ENCODE measurements around the gene ZNF280A.
"Not testable (repeated sequence)": the region's sequence is repeated elsewhere in the genome, so short reads cannot be mapped to it uniquely, and the experiment has no call there.

The ZNF280A gene

DNA sequence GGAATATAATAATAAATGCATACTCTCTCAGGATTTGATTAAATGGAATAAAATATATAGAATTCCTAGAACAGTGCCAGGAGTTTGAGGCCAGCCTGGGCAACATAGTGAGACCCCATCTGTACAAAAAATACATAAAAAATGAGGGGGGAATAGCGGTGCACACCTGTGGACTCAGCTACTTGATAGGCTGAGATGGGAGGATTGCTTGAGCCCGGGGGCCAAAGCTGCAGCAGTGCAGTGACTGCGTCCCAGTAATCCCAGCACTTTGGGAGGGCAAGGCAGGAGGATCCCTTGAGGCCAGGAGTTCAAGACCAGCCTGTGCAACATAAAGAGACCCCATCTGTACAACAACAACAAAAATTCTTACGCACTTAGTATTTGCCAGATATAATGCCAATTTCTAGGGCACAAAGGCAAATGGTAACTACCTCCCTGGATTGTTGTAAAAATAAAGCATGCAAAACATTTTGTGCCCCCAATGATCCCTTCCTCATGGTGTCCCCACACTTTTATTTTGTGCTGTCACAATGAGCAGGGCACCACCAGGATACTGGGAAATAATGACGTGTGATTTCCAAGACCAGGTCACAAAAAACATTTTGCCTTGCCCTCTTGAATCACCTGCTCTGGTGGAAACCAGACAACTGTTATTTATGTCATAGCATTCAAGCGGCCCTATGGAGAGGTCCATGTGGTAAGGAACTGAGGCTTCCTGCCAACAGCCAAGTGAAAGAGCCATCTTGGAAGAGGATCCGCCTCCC lies 18.3 kb upstream of the ZNF280A start:
- DNase-seq: no peak

DNA sequence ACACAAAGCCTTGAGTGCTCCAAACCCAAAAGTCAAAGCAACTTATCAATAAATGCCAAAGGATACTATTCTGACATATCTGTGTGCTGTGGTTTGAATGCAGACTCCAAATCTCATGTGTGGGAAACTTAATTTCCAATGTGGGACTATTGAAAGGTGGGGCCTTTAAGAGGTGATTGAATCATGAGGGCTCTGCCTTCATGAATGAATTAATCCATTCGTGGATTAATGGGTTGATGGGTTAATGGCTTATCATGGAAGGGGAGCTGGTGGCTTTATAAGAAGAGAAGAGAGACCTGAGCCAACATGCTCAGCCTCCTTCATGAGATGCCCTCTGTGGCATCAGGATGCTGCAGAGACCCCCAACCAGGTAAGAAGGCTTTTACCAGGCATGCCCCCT lies 16.8 kb upstream of the ZNF280A start:
- DNase-seq: no peak

DNA sequence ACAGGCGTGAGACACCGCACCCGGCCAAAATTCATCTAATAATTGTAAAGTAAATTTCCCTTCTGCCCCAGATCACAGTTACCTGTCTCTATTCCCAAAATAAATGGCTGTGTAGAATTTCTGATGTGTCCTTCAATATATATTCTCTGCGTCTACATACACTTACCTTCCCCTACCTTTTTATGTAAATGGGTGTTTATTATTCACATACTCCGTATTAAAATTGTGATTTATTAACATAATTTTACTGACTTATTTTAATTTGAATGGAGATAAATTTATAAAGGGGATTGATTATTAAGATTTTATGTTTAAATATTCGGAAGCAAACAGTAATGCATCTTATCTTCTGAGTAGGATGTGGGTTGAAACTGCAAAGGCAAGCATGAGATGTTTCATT lies 16.4 kb upstream of the ZNF280A start:
- no peak for DNase-seq

DNA sequence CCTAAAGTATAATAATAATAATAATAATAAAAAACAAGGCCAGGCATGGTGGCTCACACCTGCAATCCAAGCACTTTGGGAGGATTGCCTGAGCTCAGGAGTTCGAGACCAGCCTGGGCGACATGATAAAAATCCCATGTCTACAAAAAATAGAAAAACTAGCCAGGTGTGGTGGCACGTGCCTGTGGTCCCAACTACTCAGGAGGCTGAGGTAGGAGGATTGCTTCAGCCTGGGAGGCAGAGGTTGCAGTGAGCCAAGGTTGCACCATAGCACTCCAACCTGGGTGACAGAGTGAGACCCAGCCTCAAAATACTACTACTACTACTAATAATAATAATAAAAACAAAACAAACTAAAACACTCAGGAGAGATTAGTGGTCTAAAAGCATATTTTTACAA lies 15.6 kb upstream of the ZNF280A start:
- no peak for DNase-seq

DNA sequence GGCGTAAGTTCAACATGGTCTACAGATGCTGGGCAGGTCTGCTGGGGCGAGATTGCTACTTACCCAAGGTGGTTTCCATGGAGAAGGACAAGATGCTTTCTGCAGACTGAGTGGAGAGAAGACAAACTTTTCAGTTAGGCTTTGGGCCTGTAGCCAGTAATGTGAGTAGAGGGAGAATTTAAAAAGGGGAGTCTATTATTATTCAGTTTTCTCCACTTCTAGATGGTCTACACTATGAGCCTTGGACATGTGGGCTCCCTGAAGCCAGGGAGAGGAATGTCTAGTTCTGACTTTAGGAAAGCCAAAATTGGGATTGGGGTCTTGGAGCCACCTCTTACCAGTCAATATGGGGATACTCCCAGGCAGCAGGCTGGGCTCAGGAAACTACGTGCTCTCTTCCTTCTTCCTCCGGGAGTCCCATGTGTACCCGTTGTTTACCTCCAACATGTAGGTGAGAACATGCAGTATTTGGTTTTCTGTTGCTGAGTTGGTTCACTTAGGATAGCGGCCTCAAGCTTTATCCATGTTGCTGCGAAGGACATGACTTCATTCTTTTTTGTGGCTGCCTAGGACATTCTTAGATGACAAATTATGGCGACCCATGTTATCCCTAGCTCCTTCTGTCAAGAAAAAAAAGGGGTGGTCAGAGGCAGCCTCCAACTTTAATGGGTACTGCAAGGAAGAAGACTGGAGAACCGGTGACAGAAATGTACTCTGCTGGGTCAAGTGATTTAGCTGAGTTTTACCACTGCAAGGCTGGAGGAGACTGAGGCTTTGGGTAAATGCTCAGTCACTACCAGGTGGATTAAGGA lies 14.7 kb upstream of the ZNF280A start:
- DNase-seq: no peak

DNA sequence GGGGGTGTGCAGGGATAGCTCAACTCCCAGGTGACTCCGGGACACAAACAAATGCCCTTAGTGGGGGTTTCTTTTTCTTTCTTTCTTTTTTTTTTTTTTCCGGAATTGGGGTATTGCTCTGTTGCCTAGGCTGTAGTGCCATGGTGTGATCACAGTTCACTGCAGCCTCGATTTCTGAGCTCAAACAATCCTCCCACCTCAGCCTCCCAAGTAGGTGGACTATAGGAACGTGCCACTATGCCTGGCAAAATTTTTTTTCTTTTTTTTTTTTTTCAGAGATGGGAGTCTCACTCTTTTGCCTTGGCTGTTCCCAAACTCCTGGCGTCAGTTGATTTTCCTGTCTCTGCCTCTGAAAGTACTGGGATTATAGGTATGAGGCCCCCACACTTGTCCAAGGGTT lies 13.8 kb upstream of the ZNF280A start:
- DNase-seq: no peak

DNA sequence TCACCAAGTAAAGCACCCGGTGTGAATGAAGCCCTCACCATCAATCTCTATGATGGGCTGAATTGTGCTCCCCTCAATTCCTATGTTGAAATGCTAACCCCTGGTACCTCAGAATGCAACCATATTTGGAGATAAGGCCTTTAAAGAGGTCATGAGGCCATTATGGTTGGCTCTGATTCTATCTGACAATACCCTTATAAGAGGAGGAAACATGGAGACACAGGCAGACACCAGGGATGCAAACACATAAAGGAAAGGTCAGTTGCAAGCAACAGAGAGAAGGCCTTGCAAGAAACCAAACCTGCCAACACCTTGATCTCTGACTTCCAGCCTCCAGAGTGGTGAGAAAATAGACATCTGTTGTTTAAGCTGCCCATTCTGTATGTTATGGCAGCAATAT lies 13.3 kb upstream of the ZNF280A start:
- no peak for DNase-seq

DNA sequence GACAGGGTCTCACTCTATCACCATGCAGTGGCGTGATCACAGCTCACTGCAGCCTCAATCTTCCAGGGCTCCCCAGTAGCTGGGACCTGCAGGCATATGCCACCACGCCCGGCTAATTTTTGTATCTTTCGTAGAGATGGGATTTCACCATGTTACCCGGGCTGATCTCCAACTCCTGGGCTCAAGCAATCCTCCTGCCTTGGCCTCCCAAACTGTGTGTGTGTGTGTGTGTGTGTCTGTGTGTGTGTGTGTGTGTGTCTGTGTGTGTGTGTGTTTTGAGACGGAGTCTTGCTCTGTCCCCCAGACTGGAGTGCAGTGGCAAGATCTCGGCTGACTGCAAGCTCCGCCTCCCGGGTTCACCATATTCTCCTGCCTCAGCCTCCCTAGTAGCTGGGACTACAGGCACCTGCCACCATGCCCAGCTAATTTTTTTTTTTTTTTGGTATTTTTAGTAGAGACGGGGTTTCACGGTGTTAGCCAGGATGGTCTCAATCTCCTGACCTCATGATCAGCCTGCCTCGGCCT lies 12.5 kb upstream of the ZNF280A start:
- not testable (repeated sequence) for DNase-seq

DNA sequence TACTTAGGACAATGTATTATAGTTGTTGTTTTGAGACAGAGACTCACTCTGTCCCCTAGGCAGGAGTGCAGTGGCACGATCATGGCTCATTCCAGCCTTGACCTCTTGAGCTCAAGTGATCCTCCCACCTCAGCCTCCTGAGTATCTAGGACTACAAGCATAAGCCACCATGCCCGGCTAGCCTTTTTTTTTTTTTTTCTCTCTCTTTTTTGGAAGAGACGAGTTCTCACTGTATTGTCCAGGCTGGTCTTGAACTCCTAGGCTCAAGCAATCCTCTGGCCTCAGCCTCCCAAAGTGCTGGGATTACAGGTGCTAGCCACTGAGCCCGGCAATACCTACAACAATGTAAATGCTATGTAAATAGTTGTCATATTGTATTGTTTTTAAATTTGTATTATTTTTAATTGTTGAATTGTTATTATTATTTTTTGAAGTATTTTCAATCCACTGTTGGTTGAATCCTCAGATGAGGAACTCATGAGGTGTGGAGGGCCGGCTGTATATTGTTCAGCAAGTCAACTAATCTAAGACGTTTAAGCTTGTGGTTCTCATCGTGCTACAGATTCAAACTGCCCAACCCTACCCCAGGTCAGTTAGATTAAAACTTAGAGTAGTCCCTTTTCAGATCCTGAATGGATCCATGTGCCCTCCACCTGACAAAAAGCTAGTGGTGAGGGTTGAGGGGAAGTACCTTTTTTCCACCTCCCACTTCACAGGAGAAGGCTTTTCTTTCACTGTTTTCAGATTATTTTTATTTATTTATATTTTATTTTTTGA lies 11.9 kb upstream of the ZNF280A start:
- DNase-seq: no peak

DNA sequence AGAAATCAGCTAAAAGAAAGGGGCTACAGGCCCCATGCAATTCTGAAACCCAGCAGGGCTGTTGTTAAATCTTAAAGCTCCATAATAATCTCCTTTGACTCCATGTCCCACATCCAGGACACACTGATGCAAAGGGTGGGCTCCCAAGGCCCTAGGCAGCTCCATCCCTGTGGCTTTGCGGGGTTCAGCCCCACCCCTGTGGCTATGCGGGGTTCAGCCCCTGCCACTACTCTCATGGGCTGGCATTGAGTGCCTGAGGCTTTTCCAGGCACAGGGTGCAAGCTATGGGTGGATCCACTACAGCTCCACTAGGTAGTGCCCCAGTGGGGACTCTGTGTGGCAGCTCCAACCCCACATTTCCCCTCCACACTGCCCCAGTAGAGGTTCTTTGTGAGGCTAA lies 8.7 kb upstream of the ZNF280A start:
- DNase-seq: no peak

DNA sequence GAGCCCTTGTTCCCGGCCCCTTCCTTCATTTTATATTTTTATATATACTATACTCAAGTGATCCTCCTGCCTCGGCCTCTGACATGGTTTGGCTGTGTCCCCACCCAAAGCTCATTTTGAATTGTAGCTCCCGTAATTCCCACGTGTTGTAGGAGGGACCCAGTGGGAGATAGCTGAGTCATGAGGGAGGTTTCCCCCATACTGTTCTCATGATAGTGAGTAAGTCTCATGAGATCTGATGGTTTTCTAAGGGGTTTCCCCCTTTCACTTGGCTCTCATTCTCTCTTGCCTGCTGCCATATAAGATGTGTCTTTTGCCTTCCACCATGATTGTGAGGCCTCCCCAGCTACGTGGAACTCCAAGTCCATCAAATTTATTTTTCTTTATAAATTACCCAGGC lies 7.2 kb upstream of the ZNF280A start:
- no peak for DNase-seq

DNA sequence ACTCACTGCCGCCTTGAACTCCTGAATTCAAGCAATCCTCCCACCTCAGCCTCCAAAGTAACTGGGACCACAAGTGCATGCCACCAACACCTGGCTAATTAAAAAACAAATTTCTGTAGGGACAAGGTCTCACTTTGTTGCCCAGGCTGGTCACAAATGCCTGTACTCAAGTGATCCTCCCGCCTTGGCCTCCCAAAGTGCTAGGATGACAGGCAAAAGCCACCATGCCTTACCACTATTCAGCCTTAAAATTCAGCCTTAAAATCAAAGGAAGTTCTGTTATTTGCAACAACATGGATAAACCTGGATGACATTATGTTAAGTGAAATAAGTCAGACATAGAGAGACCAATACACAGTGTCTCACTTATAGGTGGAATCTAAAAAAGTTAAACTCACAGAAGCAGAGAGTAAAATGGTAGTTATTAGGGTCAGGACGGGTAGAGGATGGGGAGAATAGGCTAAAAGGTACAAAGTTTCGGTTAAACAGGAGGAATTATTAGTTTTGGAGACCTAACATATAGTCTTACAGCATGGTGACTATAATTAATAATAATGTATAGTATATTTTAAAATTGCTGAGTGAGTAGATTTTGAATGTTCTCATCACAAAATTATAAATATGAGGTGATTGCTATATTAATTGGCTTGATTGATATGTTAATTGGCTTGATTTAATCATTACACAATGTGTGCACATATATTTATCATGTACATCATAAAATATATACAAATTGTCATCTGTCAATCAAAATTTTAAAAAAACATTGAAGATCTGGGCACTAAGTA lies 6.2 kb upstream of the ZNF280A start:
- DNase-seq: no peak

DNA sequence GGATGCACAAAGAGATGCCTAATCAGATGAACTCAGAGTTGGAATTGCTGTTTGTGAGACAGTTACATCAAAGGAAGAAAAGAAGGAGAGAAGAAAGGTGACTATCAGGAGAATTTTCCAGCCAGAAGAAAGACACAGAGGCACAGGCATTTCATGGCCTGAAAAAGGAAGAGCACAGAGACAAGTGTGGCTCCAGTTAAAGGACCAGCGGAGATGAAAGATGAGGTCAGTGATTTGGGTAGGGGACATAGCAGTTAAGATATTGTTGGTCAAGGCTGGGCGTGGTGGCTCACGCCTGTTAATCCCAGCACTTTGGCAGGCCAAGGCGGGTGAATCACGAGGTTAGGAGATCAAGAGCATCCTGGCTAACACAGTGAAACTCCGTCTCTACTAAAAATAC lies 3.4 kb upstream of the ZNF280A start:
- DNase-seq: no peak

DNA sequence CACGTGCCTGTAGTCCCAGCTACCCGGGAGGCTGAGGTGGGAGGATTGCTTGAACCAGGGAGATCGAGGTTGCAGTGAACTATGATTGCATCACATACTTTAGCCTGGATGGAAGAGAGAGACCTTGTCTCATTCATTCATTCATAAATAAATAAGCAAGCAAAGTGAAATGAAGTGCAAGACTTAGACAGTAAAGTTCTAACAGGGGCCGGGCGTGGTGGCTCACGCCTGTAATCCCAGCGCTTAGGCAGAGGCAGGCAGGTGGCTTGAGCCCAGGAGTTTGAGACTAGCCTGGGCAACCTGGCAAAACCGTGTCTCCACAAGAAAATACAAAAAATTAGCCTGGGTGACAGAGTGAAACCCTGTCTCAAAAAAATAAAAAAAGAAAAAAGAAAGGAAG lies 1.6 kb upstream of the ZNF280A start:
- DNase-seq: no peak

DNA sequence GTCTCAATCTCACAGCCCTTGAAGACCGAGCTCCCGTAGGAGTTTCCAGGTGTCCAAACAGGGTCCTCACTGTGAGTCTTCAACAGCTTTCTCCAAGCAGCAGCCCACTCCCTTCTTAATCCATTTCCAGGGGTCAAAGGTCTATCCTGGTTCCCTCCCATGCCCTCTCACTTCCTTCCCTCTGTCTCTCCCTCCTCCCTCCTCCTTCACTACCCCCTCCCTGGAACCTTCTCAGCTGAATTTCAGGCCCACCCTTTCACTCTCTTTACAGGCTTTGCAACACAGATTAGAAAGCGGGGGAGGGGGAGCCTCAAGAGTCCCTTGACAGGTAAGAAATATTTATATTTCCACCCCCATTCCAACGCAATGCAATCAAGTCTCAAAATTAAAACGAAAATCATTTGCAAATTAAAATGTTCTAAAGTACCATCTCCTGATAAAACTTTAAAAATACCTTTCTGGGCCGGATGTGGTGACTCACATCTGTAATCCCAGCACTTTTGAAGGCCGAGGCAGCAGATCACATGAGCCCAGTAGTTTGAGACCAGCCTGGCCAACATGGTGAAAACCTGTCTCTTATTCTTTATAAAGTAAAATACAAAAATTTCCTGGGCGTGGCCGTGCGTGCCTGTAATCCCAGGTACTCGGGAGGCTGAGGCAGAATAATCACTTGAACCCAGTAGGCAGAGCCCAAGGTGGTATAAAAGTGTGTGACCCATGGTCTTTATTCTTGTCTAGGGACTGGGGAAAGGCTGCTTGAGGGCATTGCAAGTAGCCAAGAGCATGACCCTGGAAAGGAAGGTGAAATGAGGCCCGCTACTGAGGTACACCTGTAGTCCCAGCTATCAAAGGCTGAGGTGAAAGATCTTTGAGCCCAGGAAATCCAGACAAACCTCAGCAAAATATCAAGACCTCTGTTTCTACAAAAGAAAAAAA lies 865 bp upstream of the ZNF280A start:
- DNase-seq: no peak

DNA sequence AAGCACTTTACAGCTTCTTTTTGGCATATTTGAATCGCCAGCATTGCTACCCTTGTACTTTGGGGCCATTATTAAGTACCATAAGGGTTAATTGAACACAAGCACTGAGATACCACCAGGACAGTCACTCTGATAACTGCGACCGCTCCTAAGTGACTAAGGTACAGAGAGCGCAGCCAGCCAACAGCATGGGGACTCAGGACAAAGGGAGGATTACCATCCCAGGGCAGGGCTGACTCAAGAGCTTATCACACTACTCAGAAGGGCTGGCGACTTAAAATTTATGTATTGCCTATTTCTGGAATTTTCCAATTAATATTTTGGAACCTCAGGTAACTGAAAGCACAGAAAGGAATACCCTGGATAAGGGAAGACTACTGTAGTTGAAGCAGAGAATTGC lies 479 bp downstream of the ZNF280A start:
- no peak for DNase-seq

DNA sequence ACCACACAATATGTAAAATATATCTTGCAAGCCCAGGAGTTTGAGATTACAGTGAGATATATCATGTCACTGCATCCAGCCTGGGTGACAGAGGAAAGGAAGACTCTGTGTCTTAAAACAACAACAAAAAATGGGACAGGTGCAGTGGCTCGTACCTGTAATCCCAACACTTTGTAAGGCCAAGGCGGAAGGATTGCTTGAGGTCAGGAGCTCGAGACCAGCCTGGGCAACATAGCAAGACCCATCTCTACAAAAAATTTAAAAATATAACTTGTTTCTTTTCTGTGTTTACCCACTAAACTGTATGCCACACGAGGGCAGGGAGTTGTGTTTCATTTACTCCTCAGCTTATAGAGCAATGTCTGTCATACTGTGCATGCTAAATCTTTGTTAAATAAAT lies 3.1 kb downstream of the ZNF280A start:
- no peak for DNase-seq

DNA sequence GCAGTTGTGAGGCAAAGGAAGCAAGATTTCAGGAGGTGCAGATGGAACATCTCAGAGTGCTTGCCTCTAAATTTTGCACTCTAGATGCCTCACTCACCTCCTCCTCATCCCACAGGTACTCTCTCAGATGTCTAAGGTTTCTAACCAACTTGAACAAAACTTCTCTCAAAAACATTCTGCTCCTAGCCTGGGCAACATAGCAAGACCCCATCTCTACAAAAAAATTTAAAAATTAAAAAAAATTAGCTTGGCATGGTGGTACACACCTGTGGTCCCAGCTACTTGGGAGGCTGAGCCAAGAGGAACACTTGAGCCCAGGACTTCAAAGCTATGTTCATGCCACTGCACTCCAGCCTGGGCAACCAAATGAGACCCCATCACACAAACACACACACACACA lies 4.2 kb downstream of the ZNF280A start:
- DNase-seq: no peak

DNA sequence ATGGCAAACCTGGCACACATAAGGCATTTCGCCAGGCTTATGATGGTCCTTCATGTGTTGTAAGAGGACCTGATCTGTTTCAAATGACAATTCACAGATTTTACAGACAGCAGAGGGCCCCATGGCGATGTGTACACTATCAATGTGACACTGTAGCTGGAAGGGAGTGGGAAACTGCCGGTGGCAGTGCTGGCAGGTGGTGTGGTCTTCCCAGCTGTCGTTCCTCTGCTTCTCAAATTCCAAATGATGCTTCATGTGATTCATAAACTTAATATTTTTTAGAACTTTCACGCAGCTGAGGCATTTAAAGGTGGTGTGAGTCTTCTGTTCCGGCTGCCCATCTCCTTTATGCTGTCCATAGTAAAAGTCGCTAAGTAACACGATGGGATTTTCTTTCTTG lies 5.6 kb downstream of the ZNF280A start:
- DNase-seq: not testable (repeated sequence)

DNA sequence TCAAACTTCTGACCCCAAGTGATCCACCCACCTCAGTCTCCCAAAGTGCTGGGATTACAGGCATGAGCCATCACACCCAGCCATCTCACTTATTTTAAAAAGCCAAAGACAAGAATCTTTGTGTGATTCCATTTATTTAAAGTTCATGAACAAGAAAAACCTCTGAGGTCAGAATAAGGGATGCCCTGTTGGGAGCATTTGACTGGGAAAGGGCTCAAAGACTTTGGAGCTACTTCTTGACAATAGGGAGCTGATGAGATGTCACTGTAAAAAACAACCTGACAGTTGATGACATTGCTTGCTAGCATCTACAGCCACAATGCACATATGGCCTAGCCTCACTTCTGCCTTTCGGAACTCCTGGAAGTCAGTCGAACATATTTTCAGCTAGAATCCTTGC lies 6.5 kb downstream of the ZNF280A start:
- DNase-seq: no peak

DNA sequence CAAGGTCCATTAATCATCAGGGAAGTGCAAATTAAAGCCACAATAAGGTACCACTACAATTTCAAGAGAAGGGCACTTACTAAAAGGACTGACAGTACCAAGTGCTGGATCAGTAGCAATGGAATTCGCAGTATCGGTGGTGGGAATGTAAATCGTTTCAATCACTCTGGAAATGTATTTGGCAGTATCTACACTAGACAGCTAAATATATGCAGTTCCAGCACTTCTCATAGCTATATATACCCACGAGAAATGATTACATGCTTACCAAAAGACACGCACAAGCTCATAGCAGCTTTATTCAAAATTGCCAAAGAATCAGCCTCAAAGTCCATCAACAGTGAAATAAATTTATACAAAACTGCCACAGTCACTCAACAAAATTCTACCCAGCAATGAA lies 7.1 kb downstream of the ZNF280A start:
- DNase-seq: no peak

DNA sequence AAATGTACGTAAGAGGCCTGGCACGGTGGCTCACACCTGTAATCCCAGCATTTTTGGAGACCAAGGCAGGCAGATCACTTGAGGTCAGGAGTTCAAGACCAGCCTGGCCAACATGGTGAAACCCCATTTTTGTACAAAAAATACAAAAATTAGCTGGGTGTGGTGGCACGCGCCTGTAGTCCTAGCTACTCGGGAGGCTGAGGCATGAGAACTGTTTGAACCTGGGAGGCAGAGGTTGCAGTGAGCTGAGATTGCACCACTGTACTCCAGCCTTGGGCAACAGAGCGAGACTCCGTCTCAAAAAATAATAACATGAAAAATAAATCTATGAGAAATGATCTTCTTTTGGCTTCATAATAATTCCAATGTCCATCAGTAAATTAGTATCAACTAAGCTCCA lies 9.2 kb downstream of the ZNF280A start:
- DNase-seq: not testable (repeated sequence)
